Activated CD4-positive, CD25-positive, alpha-beta regulatory T cell (primary cell): Measurements from ENCODE around the gene MUC5B.

ENCODE experiments used
- DNase-seq, 4 experiments: peaks; one replicate each; lab custom pipeline; 2025; lab: John Stamatoyannopoulos, UW

MUC5B gene

DNA sequence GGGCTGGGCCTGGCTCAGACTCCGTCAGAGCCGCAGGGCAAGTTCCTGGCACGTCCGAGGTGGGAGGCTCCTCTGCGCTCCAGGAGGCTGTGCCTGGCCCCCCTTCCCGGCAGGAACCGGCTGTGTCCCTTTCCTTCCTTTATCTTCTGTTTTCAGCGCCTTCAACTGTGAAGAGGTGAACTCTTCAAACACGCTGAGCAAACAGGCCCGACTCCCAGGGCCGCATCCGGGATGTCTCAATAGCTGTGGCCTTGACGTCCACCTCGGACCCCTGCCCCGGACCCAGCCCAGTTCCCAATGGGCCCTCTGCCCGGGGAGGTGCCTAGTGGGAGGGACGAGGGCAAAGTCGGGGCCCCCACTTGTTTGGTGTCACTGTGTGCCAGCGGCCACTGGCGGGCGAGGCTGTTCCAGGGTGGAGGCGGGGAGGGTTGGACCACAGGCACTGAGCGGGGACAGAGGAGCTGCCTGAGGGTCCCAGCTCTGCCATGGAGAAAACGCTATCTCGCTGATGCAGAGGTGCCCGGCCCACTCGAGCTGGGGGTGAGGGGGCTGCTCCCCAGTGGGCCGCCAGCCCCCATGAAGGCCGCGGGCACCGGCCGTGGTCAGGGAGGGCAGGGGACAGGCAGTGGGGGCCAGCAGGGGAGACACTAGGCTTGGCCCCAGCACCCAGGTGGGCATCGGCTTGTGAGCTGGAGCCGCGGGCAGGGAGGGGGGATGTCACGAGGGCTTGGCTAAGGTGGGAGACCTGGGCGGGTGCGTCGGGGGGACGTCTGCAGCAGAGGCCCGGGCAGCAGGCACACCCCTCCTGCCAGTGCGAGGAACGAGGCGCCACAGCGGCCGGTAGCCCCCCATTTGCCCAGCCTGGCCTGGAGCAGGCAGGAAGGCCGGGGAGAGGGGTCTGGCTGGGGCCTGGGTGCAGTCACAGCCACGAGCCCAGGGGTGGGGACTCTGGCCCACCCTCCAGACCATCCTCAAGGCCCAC lies 2.7 kb upstream of the MUC5B start:
- no peak for DNase-seq

DNA sequence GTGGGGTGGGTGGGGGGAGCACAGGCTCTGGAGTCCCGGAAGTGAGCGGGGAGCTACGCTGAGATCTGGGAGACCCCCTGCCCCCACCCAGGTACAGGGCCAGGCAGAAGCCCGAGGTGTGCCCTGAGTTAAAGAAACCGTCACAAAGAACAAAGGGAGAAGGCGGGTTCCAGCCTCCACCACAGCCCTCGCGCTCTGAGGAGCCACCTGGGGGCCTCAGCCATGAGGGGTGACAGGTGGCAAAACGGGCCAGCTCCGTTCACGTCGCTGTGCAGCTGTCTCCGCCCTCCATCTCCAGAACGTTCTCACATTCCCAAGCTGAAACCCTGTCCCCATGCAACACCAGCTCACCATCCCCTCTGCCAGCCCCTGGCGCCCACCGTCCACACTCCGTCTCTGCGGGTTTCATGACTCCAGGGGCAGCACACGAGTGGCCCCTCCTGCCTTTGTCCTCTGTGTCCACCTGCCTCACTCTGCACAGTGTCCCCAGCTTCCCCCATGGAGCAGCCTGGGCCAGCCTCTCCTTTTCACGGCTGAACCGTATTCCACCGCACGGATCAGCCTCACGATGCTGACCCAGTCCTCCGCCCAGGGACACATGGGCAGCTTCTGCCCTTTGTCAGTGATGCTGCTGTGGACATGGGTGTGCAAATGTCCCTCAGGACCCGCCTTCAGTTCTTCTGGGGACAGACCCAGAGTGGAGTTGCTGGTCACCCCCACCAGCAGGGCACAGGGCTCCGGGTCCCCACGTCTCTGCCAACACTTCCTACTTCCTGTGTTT lies 1.7 kb upstream of the MUC5B start:
- no peak for DNase-seq

DNA sequence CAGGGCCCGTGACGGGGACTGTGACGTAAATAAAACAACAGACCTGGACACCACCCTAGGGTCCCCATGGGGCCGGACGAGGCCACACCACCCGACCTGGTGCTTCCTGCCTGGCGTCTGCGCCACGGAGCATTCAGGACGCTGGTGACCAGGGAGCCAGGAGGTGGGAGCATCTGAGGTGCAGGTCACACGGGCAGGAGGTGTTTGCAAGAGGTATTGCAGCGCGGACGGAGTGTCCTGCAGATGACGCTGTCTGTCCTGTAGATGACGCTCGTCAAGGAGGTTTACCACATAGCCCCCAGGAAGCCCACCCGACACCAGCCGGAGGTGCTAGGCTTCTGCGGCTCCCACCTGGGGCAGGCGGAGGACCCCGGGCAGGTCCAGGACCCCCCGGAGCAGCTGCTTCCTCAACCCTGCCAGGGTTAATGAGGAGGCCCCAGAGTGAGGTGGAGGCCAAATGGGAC lies 986 bp upstream of the MUC5B start:
- no peak for DNase-seq

DNA sequence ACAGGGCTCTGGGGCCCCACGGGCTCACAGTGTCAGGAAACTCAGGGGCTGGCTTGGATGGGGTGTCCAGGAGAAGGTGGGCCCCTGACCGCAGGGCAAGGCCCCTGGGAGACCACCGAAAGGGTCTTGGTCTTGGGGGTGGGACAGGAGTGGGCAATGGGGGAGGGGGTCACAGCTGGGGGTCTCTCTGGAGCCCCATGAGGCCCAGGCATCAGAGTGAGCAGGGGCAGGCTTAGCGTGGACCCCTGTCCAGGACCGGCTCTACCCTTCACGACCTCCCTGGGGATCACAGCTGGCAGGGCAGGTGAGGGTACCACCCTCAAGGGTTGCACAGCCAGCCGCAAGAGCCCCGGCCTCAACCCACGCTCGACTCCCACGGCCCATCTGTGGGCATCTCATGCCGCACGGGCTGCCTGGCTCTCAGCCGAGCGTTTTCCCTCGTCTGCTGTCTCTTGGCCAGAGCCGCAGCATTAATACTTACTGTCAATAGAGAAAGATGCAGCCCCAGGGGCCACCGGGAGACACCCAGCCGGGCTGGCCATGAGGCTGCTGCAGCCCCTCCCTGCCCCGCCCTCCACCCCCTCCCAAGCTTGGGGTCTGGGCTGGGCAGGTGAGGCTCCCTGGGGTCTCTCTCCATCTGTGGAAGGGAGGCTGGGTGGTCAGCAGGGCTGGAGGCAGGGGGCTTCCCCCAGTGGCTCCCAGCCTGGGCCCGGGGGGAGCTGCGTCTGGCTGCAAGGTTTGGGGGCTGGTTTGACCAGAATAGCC lies 662 bp downstream of the MUC5B start:
- DNase-seq: no peak

DNA sequence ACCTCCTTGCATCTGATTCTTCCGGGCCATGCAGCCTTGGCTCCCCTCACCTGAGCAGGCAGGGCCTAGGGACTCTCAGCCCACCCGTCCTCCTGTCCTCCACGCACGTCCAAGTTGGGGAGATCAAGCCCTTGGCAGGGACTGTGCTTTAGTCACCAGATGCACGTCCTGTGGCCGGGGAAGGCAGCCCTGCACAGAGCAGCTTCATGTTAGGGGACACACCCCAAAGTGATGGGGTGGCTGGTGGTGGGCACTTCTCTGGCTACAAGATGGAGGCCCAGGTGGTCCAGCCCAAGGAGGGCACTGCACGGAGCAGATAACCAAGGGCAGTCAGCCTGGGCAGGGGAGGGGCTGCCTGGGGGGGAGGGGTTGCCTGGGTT lies 1.2 kb downstream of the MUC5B start:
- DNase-seq: no peak

DNA sequence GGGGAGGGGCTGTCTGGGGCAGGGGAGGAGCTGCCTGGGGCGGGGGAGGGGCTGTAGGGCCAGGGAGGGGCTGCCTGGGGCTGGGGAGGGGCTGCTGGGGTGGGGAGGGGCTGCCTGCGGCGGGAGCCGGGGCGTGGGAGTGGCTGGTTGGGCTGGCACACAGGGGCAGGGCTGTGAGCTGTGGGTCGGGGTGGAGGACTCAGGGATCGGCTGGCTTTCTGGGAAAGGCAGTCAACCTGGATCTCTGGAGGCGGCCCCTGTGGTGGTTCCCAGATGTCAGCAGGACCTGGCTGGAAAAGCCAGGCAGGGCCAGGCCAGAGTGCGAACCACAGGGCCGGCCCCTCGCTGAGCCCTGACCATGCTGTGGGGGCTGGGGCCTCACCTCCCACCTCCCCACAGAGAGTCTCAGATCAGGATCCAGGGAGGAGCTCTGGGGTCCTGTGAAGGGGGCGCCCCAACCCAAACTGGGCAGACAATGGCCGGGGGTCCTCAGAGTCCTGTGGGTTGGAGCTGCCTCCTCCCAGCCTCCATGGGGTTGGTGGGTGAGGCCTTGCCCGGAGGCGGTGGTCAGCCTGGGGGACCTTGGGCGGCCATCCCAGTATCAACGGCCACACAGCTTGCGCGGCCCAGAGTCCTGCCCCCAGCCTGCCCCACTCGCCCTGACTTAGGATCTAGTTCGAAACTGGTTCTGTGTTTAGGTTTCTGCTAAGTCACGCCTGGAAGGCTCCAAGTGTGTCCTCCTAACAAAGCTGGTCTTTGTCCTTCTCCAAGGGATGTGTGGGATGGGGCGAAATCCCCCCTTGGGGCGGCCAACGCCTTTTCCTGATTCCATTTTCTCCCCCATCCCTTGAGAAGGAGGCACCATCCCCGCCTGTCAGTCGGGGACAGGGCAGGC lies 1.9 kb downstream of the MUC5B start:
- no peak for DNase-seq

DNA sequence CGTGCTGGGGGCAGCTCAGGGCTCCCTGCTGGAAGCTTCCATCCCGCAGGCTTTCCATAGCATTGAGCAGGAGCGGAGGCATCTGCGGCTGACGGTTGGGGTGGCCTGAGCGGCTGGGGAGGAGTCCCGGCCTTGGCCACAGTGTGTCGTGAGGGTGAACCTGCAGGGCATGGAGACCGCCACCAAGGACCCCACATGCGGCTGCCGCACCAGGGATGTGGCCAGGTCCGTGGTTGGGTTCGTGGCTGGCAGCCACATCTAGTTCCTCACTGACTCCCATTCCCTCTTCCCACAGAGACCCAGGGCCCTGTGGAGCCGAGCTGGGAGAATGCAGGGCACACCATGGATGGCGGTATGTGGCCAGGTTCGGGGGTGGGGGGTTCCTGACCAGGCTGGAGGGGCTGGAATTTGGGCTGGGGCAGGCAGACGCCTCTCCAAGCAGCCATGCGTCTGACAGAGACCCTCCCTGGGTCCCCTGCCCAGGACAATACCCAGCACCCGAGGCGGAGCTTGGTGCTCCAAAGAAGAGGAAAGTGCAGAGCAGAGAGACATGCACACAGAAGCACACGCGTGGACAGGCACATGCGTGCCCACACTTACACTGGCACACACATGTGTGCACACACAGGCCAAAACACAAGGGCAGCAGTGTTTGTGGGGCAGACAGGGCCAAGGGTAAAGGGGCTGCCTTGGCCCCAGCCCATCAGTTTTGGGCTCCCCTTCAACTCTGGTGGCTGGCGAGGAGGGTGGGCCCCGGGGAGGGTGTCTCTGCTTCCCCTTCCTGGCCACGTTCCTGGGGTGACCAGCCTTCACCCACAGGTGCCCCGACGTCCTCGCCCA lies 2.7 kb downstream of the MUC5B start:
- no peak for DNase-seq

DNA sequence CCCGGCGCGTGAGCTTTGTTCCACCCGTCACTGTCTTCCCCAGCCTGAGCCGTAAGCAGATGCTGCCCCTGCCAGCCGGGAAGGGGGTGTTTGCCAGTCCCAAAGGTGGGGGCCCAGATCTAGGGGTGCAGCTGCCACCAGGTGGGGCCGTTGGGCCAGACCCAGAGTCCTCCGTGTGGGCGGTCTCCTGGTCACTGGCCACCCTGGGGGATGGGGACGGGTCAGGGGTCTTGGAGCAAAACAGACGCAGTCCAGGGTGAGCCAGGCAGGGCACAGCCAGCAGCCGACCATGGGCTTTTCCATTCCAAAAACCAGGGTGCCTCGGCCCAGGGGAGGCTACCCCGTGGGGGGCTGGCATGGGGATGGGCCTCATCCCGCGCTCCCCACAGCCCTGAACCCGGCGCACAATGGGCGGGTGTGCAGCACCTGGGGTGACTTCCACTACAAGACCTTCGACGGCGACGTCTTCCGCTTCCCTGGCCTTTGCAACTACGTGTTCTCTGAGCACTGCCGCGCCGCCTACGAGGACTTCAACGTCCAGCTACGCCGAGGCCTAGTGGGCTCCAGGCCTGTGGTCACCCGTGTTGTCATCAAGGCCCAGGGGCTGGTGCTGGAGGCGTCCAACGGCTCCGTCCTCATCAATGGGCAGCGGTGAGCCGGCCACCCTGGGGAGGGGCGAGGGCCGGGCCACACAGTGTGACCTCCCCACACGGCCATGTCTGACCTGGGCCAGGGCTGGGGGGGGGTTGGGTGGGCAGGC lies 3.5 kb downstream of the MUC5B start:
- DNase-seq: no peak

DNA sequence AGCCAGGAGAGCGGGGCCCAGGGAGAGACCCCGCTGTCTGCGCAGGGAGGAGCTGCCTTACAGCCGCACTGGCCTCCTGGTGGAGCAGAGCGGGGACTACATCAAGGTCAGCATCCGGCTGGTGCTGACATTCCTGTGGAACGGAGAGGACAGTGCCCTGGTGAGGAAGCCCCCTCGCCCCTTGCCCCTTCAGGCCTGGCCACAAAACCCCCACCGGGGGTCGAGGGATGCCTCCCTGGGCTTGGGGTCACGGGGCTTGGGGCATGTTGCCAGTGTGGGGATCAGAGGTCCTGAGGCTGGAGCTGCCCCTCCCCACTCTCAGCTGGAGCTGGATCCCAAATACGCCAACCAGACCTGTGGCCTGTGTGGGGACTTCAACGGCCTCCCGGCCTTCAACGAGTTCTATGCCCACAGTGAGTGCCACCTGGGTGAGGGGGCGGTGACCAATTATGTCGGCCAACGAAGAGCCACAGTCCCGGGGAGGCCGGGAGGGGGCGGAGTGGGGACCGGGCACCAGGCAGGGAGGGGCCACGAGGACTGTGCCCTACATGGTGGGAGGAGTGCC lies 4.2 kb downstream of the MUC5B start:
- no peak for DNase-seq

DNA sequence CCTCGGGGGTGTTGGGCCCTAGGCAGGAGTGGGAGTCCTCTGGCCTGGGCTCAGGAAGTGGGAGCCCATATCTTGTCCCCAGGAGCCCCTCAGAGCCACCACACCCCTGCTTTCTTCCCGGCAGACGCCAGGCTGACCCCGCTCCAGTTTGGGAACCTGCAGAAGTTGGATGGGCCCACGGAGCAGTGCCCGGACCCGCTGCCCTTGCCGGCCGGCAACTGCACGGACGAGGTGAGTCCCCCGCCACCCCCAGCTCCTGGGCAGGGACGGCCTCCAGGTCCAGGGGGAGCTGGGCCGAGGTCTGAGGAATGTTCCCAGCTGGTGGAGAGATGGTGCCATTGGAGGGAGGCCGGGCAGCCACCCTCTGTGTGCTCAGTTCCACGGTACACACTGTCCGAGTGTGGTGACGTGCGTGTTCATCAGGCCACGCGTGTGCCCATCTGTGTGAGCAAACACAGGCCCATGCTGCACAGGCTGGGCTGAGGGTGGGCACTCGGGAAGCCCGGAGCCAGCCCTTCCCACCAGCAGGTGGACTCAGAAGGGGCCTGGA lies 4.8 kb downstream of the MUC5B start:
- DNase-seq: no peak

DNA sequence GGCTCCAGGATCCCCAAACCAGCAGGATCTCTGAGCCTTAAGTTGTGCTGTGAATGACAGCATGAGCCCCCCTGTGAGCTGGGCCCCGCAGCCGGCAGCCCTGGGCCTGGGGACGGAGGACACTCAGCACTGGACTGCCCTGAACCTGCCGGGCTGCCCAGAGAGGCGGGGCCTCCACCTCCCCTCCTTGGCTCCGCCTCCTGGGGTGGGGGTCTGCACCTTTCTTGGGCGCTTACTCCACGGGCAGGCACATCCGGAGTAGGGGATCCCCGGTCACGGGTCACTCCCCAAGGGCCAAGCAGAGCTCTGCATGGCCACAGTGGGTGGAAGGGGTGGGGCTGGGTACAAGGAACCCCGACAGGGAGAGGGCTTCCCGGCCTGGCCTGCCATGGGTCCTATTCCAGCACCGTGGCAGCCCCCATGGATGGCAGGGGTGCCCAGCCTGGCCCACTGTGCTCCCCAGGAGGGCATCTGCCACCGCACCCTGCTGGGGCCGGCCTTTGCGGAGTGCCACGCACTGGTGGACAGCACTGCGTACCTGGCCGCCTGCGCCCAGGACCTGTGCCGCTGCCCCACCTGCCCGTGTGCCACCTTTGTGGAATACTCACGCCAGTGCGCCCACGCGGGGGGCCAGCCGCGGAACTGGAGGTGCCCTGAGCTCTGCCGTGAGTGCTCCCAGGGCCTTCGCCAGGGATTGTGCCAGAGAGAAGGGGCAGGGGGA lies 5.4 kb downstream of the MUC5B start:
- DNase-seq: no peak

DNA sequence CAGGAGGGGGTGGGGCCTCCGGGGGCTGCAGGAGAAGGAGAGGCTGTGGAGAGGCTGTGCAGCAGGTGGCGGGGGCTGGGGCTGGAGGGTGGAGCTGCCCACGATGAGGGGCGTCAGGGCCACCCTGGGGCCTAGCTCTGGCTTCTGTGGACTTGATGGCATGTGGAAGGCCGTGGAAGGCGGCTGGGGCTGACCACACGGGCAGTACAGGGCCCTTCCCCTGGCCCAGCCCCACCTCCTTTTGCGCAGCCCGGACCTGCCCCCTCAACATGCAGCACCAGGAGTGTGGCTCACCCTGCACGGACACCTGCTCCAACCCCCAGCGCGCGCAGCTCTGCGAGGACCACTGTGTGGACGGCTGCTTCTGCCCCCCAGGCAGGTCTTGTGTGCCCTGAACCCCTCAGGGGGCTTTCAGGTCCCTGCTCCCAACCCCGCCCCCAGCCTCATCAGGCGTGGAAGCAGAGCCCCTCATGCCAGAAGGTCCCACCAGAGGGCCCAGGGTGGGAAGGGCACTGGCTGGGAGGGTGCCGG lies 6.1 kb downstream of the MUC5B start:
- no peak for DNase-seq

DNA sequence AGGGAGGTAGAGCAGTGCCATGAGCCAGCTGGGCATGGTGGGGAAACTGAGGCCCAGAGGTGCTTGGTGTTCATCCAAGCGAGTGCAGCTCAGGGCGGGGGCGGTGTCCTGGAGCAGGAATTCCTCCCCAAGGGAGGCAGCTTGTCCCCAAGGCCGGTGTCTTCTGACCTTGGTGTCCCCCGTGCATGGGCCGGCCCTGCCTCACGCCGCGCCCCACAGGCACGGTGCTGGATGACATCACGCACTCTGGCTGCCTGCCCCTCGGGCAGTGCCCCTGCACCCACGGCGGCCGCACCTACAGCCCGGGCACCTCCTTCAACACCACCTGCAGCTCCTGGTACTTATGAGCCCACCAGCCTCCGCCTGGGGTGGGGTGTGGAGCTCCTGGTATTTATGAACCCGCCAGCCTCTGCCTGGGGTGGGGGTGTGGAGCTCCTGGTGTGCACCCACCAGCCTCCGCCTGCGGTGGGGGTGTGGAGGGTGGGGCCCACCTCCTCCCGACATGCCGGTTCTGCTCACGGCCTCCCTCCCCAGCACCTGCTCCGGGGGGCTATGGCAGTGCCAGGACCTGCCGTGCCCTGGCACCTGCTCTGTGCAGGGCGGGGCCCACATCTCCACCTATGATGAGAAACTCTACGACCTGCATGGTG lies 6.7 kb downstream of the MUC5B start:
- DNase-seq: no peak

DNA sequence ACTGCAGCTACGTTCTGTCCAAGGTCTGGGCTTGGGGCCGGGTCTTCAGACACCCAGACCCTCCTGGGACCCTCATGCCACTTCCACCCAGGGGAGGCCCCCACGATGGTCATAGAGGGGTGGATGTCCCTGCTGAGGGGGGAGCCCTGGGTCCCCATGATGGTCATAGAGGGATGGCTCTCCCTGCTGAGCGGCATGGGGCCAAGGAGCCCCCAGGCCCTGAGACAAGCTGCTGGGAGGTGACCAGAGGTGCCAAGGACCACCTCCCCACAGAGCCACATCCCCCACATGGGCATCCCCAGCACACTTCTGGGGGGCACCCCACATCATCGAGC lies 7.2 kb downstream of the MUC5B start:
- DNase-seq: no peak

DNA sequence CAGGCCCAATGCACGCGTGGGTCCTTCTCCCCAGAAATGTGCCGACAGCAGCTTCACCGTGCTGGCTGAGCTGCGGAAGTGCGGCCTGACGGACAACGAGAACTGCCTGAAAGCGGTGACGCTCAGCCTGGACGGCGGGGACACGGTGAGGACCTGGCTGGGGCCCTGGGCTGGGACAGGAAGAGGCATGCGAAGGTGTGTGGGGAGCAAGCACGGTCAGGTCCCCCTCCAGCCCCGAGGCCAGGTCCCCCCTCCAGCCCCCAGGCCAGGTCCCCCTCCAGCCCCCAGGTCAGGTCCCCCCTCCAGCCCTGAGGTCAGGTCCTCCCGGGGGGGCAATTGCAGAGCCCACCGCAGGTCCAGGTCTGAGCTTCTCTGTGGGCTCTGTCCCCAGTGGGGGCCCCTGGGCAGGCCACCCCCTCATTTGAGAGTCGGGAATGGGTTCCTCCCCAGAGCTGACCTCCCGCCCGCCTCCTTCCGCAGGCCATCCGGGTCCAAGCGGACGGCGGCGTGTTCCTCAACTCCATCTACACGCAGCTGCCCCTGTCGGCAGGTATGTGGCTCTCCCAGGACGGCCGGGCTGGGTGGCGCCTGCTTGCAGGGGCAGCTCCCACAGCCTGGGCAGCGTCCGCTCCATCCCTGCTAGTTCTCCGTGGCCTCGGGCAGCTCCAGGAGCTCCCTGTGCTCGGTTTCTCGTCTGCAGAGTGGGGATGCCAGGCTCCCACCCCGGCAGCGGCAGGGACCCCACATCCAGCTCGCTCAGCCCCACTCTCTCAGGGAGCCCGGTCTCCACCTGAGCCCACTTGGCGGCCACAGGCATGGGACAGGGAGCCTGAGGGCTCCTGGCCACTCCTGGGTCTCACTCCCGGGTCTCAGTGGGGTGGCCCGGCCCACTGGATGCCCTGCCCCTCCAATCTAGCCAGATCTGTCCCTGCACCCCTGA lies 7.9 kb downstream of the MUC5B start:
- no peak for DNase-seq

DNA sequence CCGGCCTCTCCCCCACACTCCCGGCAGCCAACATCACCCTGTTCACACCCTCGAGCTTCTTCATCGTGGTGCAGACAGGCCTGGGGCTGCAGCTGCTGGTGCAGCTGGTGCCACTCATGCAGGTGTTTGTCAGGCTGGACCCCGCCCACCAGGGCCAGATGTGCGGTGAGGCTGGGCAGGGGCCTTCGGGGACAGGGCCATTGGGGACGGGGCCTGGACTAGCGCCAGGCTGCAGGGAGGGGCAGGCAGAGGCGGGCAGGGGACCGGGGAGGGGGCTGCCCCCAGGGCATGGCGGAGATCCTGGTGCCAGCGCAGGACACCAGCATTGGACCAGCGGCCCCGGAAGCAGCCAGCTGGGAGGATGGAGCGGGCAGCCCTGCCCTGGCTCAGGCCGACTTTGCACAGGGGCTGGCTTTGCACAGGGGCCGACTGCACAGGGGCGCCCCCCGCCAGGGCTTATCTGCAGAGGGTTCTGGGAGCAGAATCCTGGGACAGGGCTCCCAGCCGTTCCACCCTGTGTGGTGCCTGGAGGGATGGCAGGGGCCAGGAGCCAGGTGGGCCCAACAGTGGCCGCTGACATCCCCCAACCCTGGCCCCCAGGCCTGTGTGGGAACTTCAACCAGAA lies 8.6 kb downstream of the MUC5B start:
- no peak for DNase-seq
